K562 (cell line): ENCODE data around the gene WDR70. TPM values are rescaled to one million over a fixed set of nuclear protein-coding genes. Genes with fewer than 3 reads are reported as not detected.

Experiments
- BACH1 ChIP-seq: fragments of 200-800 bp; sonication (Bioruptor generic); IDR thresholded peaks from 2 replicates; pipeline ENCODE4 v1.6.1; 2016; ENCODE audit warnings: missing genetic modification characterization, missing compliant biosample characterization
- HMGN3 ChIP-seq: IDR thresholded peaks from 2 replicates; pipeline ENCODE4 v1.6.1; 2011; ENCODE audit warnings: borderline replicate concordance, low read depth, mild to moderate bottlenecking, mixed read lengths, low read length; ENCODE audit not compliant: insufficient read length; ENCODE audit errors: extremely low read depth
- MBD1 ChIP-seq: fragments of 250-450 bp; sonication (Bioruptor Pico); IDR thresholded peaks from 2 replicates; pipeline ENCODE4 v1.8.0; 2022; ENCODE audit warnings: inconsistent platforms
- POU5F1 ChIP-seq: fragments of 150-350 bp; IDR thresholded peaks from 2 replicates; pipeline ENCODE4 v1.6.1; 2014; ENCODE audit warnings: borderline replicate concordance, low read length, low read depth, mild to moderate bottlenecking; ENCODE audit not compliant: partially characterized antibody
- ZBTB40 ChIP-seq, 2 experiments: fragments of 450-650 bp in 1 of 2; sonication (generic) in 1 of 2; formaldehyde crosslinking in 1 of 2; IDR thresholded peaks; 2 replicates each; pipeline versions ENCODE4 v1.7.1 to v1.9.0; 2016 to 2022; ENCODE audit warnings: inconsistent platforms in 1 of 2, mild to moderate bottlenecking in 1 of 2, missing genetic modification reagents in 1 of 2
- ZNF354B ChIP-seq: fragments of 250-450 bp; sonication (Bioruptor Pico); IDR thresholded peaks from 2 replicates; pipeline ENCODE4 v1.4.0; 2020
- ZNF444 ChIP-seq: fragments of 250-450 bp; sonication (Bioruptor Pico); IDR thresholded peaks from 2 replicates; pipeline ENCODE4 v1.4.0; 2020; ENCODE audit warnings: mild to moderate bottlenecking, moderate library complexity
- ZNF589 ChIP-seq: fragments of 200-800 bp; sonication (Bioruptor generic); IDR thresholded peaks from 2 replicates; pipeline ENCODE4 v1.6.1; 2016; ENCODE audit warnings: low read depth, missing genetic modification characterization, missing compliant biosample characterization
- polyA plus RNA-seq, 8 experiments: library from polyadenylated mRNA; depleted of rRNA in 4 of 8; stranded (reverse) in 5 of 8; unstranded in 3 of 8; fragments of >200 nt; fragmentation: Nextera tagmentation in 2 of 8; fragmentation: Illumina TruSeq in 1 of 8; extraction: Ambion mirVana in 2 of 8; extraction: Trizol in 1 of 8; gene quantifications; 2 replicates each; pipeline versions ENCODE4 v1.2.1 to v1.2.3, GENCODE V29; 2011 to 2014; ENCODE audit warnings: inconsistent platforms in 1 of 8, missing spikeins in 1 of 8
- total RNA-seq, 7 experiments: library from RNA; depleted of rRNA in 6 of 7; stranded (reverse); fragments of >200 nt in 6 of 7; fragmentation: Illumina TruSeq in 2 of 7; extraction: Trizol in 2 of 7; gene quantifications; 2 replicates each; pipeline versions ENCODE4 v1.2.1 to v1.2.3, GENCODE V29; 2011 to 2021; ENCODE audit warnings: low replicate concordance in 1 of 7

Gene WDR70
- total and polyA plus RNA-seq, 9 of the 15 experiments (the other 6 are each of a cell fraction or from before 2014, with no cell fraction given): 16.8 to 46.6 (median 38.8) TPM

GRCh38 chr5:37370864-37371726 is 8.0 kb upstream of the WDR70 start, which contains the start of gene NUP155 (continued):
- no peak for TF ChIP-seq MBD1 (CRISPR knock-in tag)
- TF ChIP-seq POU5F1: no peak
- no peak for TF ChIP-seq ZNF444 (CRISPR knock-in tag)
- peak; percentile 28; the same call in 1 of the 2 replicates for TF ChIP-seq BACH1
- peak; percentile 98 for TF ChIP-seq ZBTB40 (IDR thresholded peaks at IDR 0.05)
- no peak for TF ChIP-seq ZBTB40 (CRISPR knock-in tag; IDR thresholded peaks at IDR 0.05)
- peak; percentile 75 for TF ChIP-seq HMGN3
- no peak for TF ChIP-seq ZNF354B (CRISPR knock-in tag)
- no peak for TF ChIP-seq ZNF589 (CRISPR knock-in tag)
